HepG2 (cell line): ENCODE measurements around the gene MAN2A1. TPM values are rescaled to one million over a fixed set of nuclear protein-coding genes. Genes with fewer than 3 reads are reported as not detected.

Source experiments
- ATAC-seq: fragments of 200-7000 bp; cut with Tn5 transposase; 3 replicates; pipeline ENCODE4 v1.9.1; 2020; ENCODE audit warnings: mild to moderate bottlenecking, moderate library complexity
- BruUV-seq: library from RNA; stranded (reverse); fragments of 400-500 nt; replicated peaks from 2 replicates; lab custom pipeline; 2021; lab: Mats Ljungman, UMichigan
- CTCF ChIA-PET: fragments of 300-600 bp; formaldehyde crosslinking; extraction: SDS; loops from one replicate; lab custom pipeline; 2021; ENCODE audit warnings: low total read pairs, inconsistent platforms, low intra/inter-chr PET ratio; lab: Yijun Ruan, JAX
- POLR2A ChIA-PET: fragments of 350-600 bp; sonication (Branson Sonifier 250); formaldehyde crosslinking; loops from one replicate; lab custom pipeline; 2020; ENCODE audit warnings: antibody characterized with exemption, inconsistent platforms; lab: Yijun Ruan, JAX
- DNase-seq: peaks from one replicate; pipeline ENCODE4 v3.0.0-alpha.2; 2015; ENCODE audit warnings: low spot score
- FAIRE-seq: peaks from 3 replicates; lab custom pipeline; 2011; peaks lifted over from hg19 to GRCh38; lab: Jason Lieb, UNC
- H2AFZ ChIP-seq: one replicate; pipeline ENCODE4 v1.6.1; 2011; ENCODE audit warnings: low read length, inconsistent platforms
- H3K27ac ChIP-seq: fragments of 300-600 bp; 3 replicates; pipeline ENCODE4 v1.8.0; 2011; ENCODE audit warnings: mixed run types, mild to moderate bottlenecking, mixed read lengths, low read length, inconsistent platforms; ENCODE audit not compliant: insufficient read depth; ENCODE audit errors: extremely low read length
- H3K27me3 ChIP-seq, 2 experiments: fragments of 200-600 bp in 1 of 2; 2 replicates in 1 of 2; 3 replicates in 1 of 2; pipeline versions ENCODE4 v1.6.0 to v1.8.0; 2011; ENCODE audit warnings: low read length in 2 of 2, mild to moderate bottlenecking in 2 of 2, moderate library complexity in 2 of 2, inconsistent platforms in 1 of 2; ENCODE audit not compliant: insufficient read depth in 2 of 2, control insufficient read depth in 1 of 2
- H3K36me3 ChIP-seq, 2 experiments: fragments of 200-600 bp in 1 of 2; replicated peaks in 1 of 2; 2 replicates in 1 of 2; 3 replicates in 1 of 2; pipeline versions ENCODE4 v1.5.1 to v1.8.0; 2011; ENCODE audit warnings: low read length in 2 of 2, inconsistent platforms in 1 of 2; ENCODE audit not compliant: insufficient read depth in 2 of 2, control insufficient read depth in 1 of 2
- H3K4me1 ChIP-seq: 2 replicates; pipeline ENCODE4 v1.5.1; 2012; ENCODE audit warnings: low read length, inconsistent platforms; ENCODE audit not compliant: insufficient read depth
- H3K4me2 ChIP-seq: 2 replicates; pipeline ENCODE4 v1.6.0; 2011; ENCODE audit warnings: low read depth, low read length, inconsistent platforms
- H3K4me3 ChIP-seq, 3 experiments: fragments of 200-600 bp in 1 of 3; sonication (generic), shearing (Covaris generic) in 1 of 3; replicated peaks in 1 of 3; 2 replicates each; pipeline ENCODE4 v1.5.1; 2011 to 2016; ENCODE audit warnings: low read length in 3 of 3, inconsistent platforms in 2 of 3, low read depth in 2 of 3, mild to moderate bottlenecking in 2 of 3, control low read depth in 1 of 3, mixed read lengths in 1 of 3; ENCODE audit not compliant: insufficient read depth in 1 of 3
- H3K79me2 ChIP-seq: one replicate; pipeline ENCODE4 v1.6.1; 2011; ENCODE audit warnings: low read length, inconsistent platforms; ENCODE audit not compliant: insufficient read depth
- H3K9ac ChIP-seq: 2 replicates; pipeline ENCODE4 v1.6.0; 2011; ENCODE audit warnings: mild to moderate bottlenecking, low read depth, low read length, inconsistent platforms; ENCODE audit not compliant: insufficient read depth
- H3K9me3 ChIP-seq: 2 replicates; pipeline ENCODE4 v1.5.1; 2012; ENCODE audit warnings: mild to moderate bottlenecking, low read length
- H4K20me1 ChIP-seq: 2 replicates; pipeline ENCODE4 v1.6.0; 2011; ENCODE audit warnings: inconsistent platforms, mild to moderate bottlenecking, low read length, moderate library complexity; ENCODE audit not compliant: insufficient read depth
- HNRNPLL ChIP-seq: fragments of 200-400 bp; formaldehyde crosslinking; IDR thresholded peaks from 2 replicates; pipeline ENCODE4 v1.6.1; 2017; ENCODE audit warnings: mild to moderate bottlenecking, low read depth, low read length; ENCODE audit not compliant: poor library complexity, severe bottlenecking
- ISL2 ChIP-seq: sonication (generic); formaldehyde crosslinking; IDR thresholded peaks from 2 replicates; pipeline ENCODE4 v1.5.0; 2020; ENCODE audit warnings: missing genetic modification reagents
- REXO4 ChIP-seq: sonication (generic); formaldehyde crosslinking; IDR thresholded peaks from 2 replicates; pipeline ENCODE4 v1.8.0; 2022; ENCODE audit warnings: missing genetic modification reagents, mild to moderate bottlenecking, borderline replicate concordance
- RFXAP ChIP-seq: sonication (generic); formaldehyde crosslinking; IDR thresholded peaks from 2 replicates; pipeline ENCODE4 v1.4.0; 2020; ENCODE audit warnings: missing genetic modification reagents, borderline replicate concordance
- SOX13 ChIP-seq, 3 experiments: fragments of 450-650 bp in 1 of 3; sonication (generic) in 1 of 3; formaldehyde crosslinking in 1 of 3; IDR thresholded peaks in 2 of 3; conservative IDR thresholded peaks in 1 of 3; 2 replicates each; pipeline versions ENCODE4 v1.5.0 to v1.6.1; 2016 to 2020; ENCODE audit warnings: antibody characterized with exemption in 1 of 3, mild to moderate bottlenecking in 1 of 3, missing compliant biosample characterization in 1 of 3, missing genetic modification reagents in 1 of 3, moderate library complexity in 1 of 3
- WIZ ChIP-seq: sonication (generic); formaldehyde crosslinking; IDR thresholded peaks from 2 replicates; pipeline ENCODE4 v1.5.1; 2020; ENCODE audit warnings: mild to moderate bottlenecking, missing genetic modification reagents
- YY1 ChIP-seq: IDR thresholded peaks from 2 replicates; pipeline ENCODE4 v1.6.1; 2011; ENCODE audit warnings: low read length, low read depth, moderate library complexity, mild to moderate bottlenecking; ENCODE audit not compliant: insufficient read depth, insufficient replicate concordance
- ZFP36L2 ChIP-seq: sonication (generic); formaldehyde crosslinking; IDR thresholded peaks from 2 replicates; pipeline ENCODE4 v1.4.0; 2020; ENCODE audit warnings: missing genetic modification reagents
- ZFP90 ChIP-seq: sonication (generic); formaldehyde crosslinking; IDR thresholded peaks from 2 replicates; pipeline ENCODE4 v1.8.0; 2022; ENCODE audit warnings: missing genetic modification reagents, mild to moderate bottlenecking, inconsistent platforms, borderline replicate concordance
- ZNF101 ChIP-seq: sonication (generic); formaldehyde crosslinking; IDR thresholded peaks from 2 replicates; pipeline ENCODE4 v1.4.0; 2020; ENCODE audit warnings: mild to moderate bottlenecking, low read depth, missing genetic modification reagents, borderline replicate concordance
- ZNF329 ChIP-seq: sonication (generic); formaldehyde crosslinking; IDR thresholded peaks from 2 replicates; pipeline ENCODE4 v1.9.0; 2021; ENCODE audit warnings: low read depth, mild to moderate bottlenecking, missing genetic modification reagents
- ZNF431 ChIP-seq: sonication (generic); formaldehyde crosslinking; IDR thresholded peaks from 2 replicates; pipeline ENCODE4 v1.9.0; 2022; ENCODE audit warnings: missing genetic modification reagents, low read depth, mild to moderate bottlenecking, borderline replicate concordance
- ZZZ3 ChIP-seq: sonication (generic); formaldehyde crosslinking; IDR thresholded peaks from 2 replicates; pipeline ENCODE4 v1.4.0; 2020; ENCODE audit warnings: missing genetic modification reagents, mild to moderate bottlenecking, borderline replicate concordance
- WGBS: methylation state at CpG from one replicate; pipeline ENCODE4 v1.1.6; 2017; ENCODE audit warnings: low lambda C conversion rate; 5-methylcytosine and 5-hydroxymethylcytosine counted together
- in situ Hi-C: cut with HindIII; loops from 2 replicates; pipeline ENCODE4 v1.10.0; 2017; ENCODE audit warnings: low pct_unique_long_range_greater_than_20kb; ENCODE audit not compliant: extremely low pct_ligation_motif_present
- intact Hi-C: fragments of 100-400 bp; cut with micrococcal nuclease; formaldehyde crosslinking; loops from one replicate; pipeline ENCODE4 v1.10.0; 2022; ENCODE audit not compliant: unreplicated experiment
- polyA plus RNA-seq, 8 experiments: library from polyadenylated mRNA; depleted of rRNA in 3 of 8; stranded (reverse) in 7 of 8; unstranded in 1 of 8; fragments of >200 nt; fragmentation: Illumina TruSeq in 4 of 8; extraction: Trizol in 4 of 8; gene quantifications; 2 replicates each; pipeline versions ENCODE4 v1.2.1 to v1.2.3, GENCODE V29; 2011 to 2016; ENCODE audit warnings: low read depth in 4 of 8, missing spikeins in 1 of 8, mixed read lengths in 1 of 8; ENCODE audit not compliant: insufficient read depth in 1 of 8
- total RNA-seq, 5 experiments: library from RNA; depleted of rRNA; stranded (reverse); fragments of >200 nt; fragmentation: Illumina TruSeq; extraction: Trizol; gene quantifications; 2 replicates each; pipeline ENCODE4 v1.2.3, GENCODE V29; 2016; ENCODE audit warnings: low read depth in 1 of 5

MAN2A1 gene
- total and polyA plus RNA-seq, 2 of the 13 experiments (the other 11 are each of a cell fraction or from before 2014, with no cell fraction given): 56.2 to 80.5 TPM

GRCh38 chr5:109775130-109775529, 85.4 kb downstream of the MAN2A1 start:
- Histone ChIP-seq H4K20me1 (no peaks in the 10 kb centered on the region), H3K27me3 (no peaks in the 10 kb centered on the region), H3K36me3 (peaks cover 4 to 42% of the 10 kb centered on the region in 2 experiments), H3K4me2 (no peak overlapping the region), H3K9me3 (no peaks in the 10 kb centered on the region), H3K9ac (no peak overlapping the region), H3K79me2 (no peaks in the 10 kb centered on the region), H3K4me3 (no peak overlapping the region), H3K4me1 (no peaks in the 10 kb centered on the region)
- FAIRE-seq (no peak), ATAC-seq (no peak), DNase-seq (no peak)
- in situ Hi-C loops: no loop called here
- ChIA-PET POLR2A (no interaction called here), CTCF (no interaction called here)
- no TSS peak for BruUV-seq
- intact Hi-C loops: no loop called here
- no peak for TF ChIP-seq ZZZ3 (CRISPR knock-in tag)
- TF ChIP-seq ZNF101 (CRISPR knock-in tag): no peak
- no peak for TF ChIP-seq ZFP90 (CRISPR knock-in tag)
- no peak for TF ChIP-seq HNRNPLL
- TF ChIP-seq RFXAP (CRISPR knock-in tag): no peak
- TF ChIP-seq YY1: no peak
- no peak for TF ChIP-seq ZNF329
- no peak for TF ChIP-seq ISL2 (CRISPR knock-in tag)
- no peak for TF ChIP-seq ZNF431 (CRISPR knock-in tag)
- TF ChIP-seq WIZ (CRISPR knock-in tag): no peak
- TF ChIP-seq SOX13 (IDR thresholded peaks at IDR 0.05): no peak
- TF ChIP-seq SOX13 (CRISPR knock-in tag; conservative IDR thresholded peaks at IDR 0.05 in 1 of 2, IDR thresholded peaks at IDR 0.05 in 1 of 2): no peak
- TF ChIP-seq ZFP36L2 (CRISPR knock-in tag): no peak
- TF ChIP-seq REXO4 (CRISPR knock-in tag): no peak
- TF ChIP-seq, all 625 proteins: peak for 0
- H2AFZ ChIP-seq: no peak overlapping the region
- no peak overlapping the region for H3K27ac ChIP-seq
- WGBS: 99% methylated on average over 2 of the region's 2 CpGs
